ENCODE results near the gene PCGF2.
A peak's percentile ranks its signal among the peaks of the same experiment; 100 is the strongest.

Gene PCGF2

GRCh38 chr17:38749223-38750043, 1.3 kb upstream of the PCGF2 start:
- ATAC-seq, result peak; percentile 4
- TF ChIP-seq ZC3H10 (CRISPR knock-in tag; IDR thresholded peaks at IDR 0.05) (no peak), POU6F1 (CRISPR knock-in tag; IDR thresholded peaks at IDR 0.05; ENCODE audit: borderline replicate concordance, low read depth) (no peak), SNAI2 (CRISPR knock-in tag; IDR thresholded peaks at IDR 0.05) (no peak), ZNF70 (CRISPR knock-in tag; IDR thresholded peaks at IDR 0.05) (no peak)

- TF ChIP-seq ISL1 (CRISPR knock-in tag; IDR thresholded peaks at IDR 0.05), result no peak
- TF ChIP-seq TOX (CRISPR knock-in tag; IDR thresholded peaks at IDR 0.05; ENCODE audit: borderline replicate concordance), result no peak
- no peak for TF ChIP-seq PPARA (CRISPR knock-in tag; IDR thresholded peaks at IDR 0.05; ENCODE audit: borderline replicate concordance)
- no peak for TF ChIP-seq ZNF70 (CRISPR knock-in tag; IDR thresholded peaks at IDR 0.05)
- TF ChIP-seq ZFP3 (CRISPR knock-in tag; IDR thresholded peaks at IDR 0.05), result no peak
- TF ChIP-seq ZNF8 (CRISPR knock-in tag; IDR thresholded peaks at IDR 0.05), result no peak
- no peak for TF ChIP-seq ZC3H10 (CRISPR knock-in tag; IDR thresholded peaks at IDR 0.05)
- TF ChIP-seq ESRRG (CRISPR knock-in tag; IDR thresholded peaks at IDR 0.05), result no peak
- TF ChIP-seq ZFP30 (CRISPR knock-in tag; IDR thresholded peaks at IDR 0.05), result no peak
- TF ChIP-seq ZNF565 (CRISPR knock-in tag; conservative IDR thresholded peaks at IDR 0.05; ENCODE audit: low read depth), result no peak
- TF ChIP-seq GLIS3 (CRISPR knock-in tag; IDR thresholded peaks at IDR 0.05), result no peak
- no peak for TF ChIP-seq TSHZ2 (CRISPR knock-in tag; IDR thresholded peaks at IDR 0.05)
- no peak for TF ChIP-seq POU6F1 (CRISPR knock-in tag; IDR thresholded peaks at IDR 0.05; ENCODE audit: borderline replicate concordance, low read depth)
- no peak for TF ChIP-seq OSR1 (CRISPR knock-in tag; IDR thresholded peaks at IDR 0.05)
- no peak for TF ChIP-seq SNAI2 (CRISPR knock-in tag; IDR thresholded peaks at IDR 0.05)
- no peak for TF ChIP-seq ARNTL (CRISPR knock-in tag; IDR thresholded peaks at IDR 0.05; ENCODE audit: borderline replicate concordance, low read depth)
- TF ChIP-seq CREB5 (CRISPR knock-in tag; IDR thresholded peaks at IDR 0.05; ENCODE audit: low read depth), result no peak
- no peak for TF ChIP-seq RARB (CRISPR knock-in tag; IDR thresholded peaks at IDR 0.05)
- ATAC-seq, result no peak
Measured at GRCh38 chr17:38748892-38749222, 721 bp upstream of the PCGF2 start.

- TF ChIP-seq RARB (CRISPR knock-in tag; IDR thresholded peaks at IDR 0.05) (no peak), OSR1 (CRISPR knock-in tag; IDR thresholded peaks at IDR 0.05) (no peak)
- no peak for ATAC-seq
Measured at GRCh38 chr17:38747463-38748148, 530 bp downstream of the PCGF2 start.

- no peak for TF ChIP-seq BACH2 (CRISPR knock-in tag; IDR thresholded peaks at IDR 0.05; ENCODE audit: borderline replicate concordance)
- TF ChIP-seq SNAI2 (CRISPR knock-in tag; IDR thresholded peaks at IDR 0.05), result no peak
- TF ChIP-seq ZNF8 (CRISPR knock-in tag; IDR thresholded peaks at IDR 0.05), result no peak
- TF ChIP-seq ZC3H10 (CRISPR knock-in tag; IDR thresholded peaks at IDR 0.05), result no peak
- TF ChIP-seq ESRRG (CRISPR knock-in tag; IDR thresholded peaks at IDR 0.05), result no peak
- no peak for TF ChIP-seq POU6F1 (CRISPR knock-in tag; IDR thresholded peaks at IDR 0.05; ENCODE audit: borderline replicate concordance, low read depth)
- no peak for TF ChIP-seq ZFP3 (CRISPR knock-in tag; IDR thresholded peaks at IDR 0.05)
- TF ChIP-seq ZNF565 (CRISPR knock-in tag; conservative IDR thresholded peaks at IDR 0.05; ENCODE audit: low read depth), result no peak
- no peak for TF ChIP-seq TSHZ2 (CRISPR knock-in tag; IDR thresholded peaks at IDR 0.05)
- ATAC-seq, result no peak
Measured at GRCh38 chr17:38746849-38747462, 1.2 kb downstream of the PCGF2 start.

Measured in SK-N-SH treated with all-trans-retinoic acid at 6 μM for 48 hours (cell line).